Glutamatergic neuron (in vitro differentiated cells): ENCODE results near the gene ZNF584. TPM values are rescaled to one million over a fixed set of nuclear protein-coding genes. Genes with fewer than 3 reads are reported as not detected.
A peak's percentile ranks its signal among the peaks of the same experiment; 100 is the strongest.
"Not testable (repeated sequence)": the region's sequence is repeated elsewhere in the genome, so short reads cannot be mapped to it uniquely, and the experiment has no call there.

ENCODE experiments used
- DNase-seq: peaks from one replicate; pipeline ENCODE4 v3.0.0; 2022
- H3K27ac Mint-ChIP-seq: one replicate; pipeline ENCODE4 v1.8.0; 2020; ENCODE audit warnings: mild to moderate bottlenecking, mixed read lengths, inconsistent platforms; ENCODE audit not compliant: unreplicated experiment
- H3K27me3 Mint-ChIP-seq: one replicate; pipeline ENCODE4 v1.8.0; 2020; ENCODE audit warnings: mild to moderate bottlenecking, moderate library complexity, mixed read lengths, inconsistent platforms; ENCODE audit not compliant: unreplicated experiment
- H3K36me3 Mint-ChIP-seq: one replicate; pipeline ENCODE4 v1.8.0; 2020; ENCODE audit warnings: mild to moderate bottlenecking, mixed read lengths, inconsistent platforms; ENCODE audit not compliant: unreplicated experiment
- H3K4me1 Mint-ChIP-seq: one replicate; pipeline ENCODE4 v1.8.0; 2020; ENCODE audit warnings: mild to moderate bottlenecking, low read depth, mixed read lengths, inconsistent platforms; ENCODE audit not compliant: unreplicated experiment
- H3K4me3 Mint-ChIP-seq: one replicate; pipeline ENCODE4 v1.8.0; 2020; ENCODE audit warnings: mild to moderate bottlenecking, mixed read lengths, inconsistent platforms; ENCODE audit not compliant: unreplicated experiment
- H3K9me3 Mint-ChIP-seq: one replicate; pipeline ENCODE4 v1.8.0; 2020; ENCODE audit warnings: mild to moderate bottlenecking, moderate library complexity, mixed read lengths, inconsistent platforms; ENCODE audit not compliant: unreplicated experiment
- CTCF ChIP-seq: fragments of 200-600 bp; sonication (generic); IDR thresholded peaks from one replicate; pipeline ENCODE4 v1.5.0; 2021; ENCODE audit not compliant: partially characterized antibody, unreplicated experiment
- total RNA-seq: library from RNA; stranded (reverse); fragmentation: NEBNext Ultra II Directional; extraction: Animal tissue kit (Norgen Biotek cat#: 25700); gene quantifications from one replicate; pipeline ENCODE4 v1.2.1, GENCODE V29; 2021; ENCODE audit not compliant: unreplicated experiment

Gene ZNF584
- total RNA-seq, 1 donor from 2014 or later = 5.8 TPM

GRCh38 chr19:58428617-58429016 is 20.2 kb downstream of the ZNF584 start:
- H3K4me1 Mint-ChIP-seq = no peaks in the 10 kb centered on the region
- H3K27me3 Mint-ChIP-seq = peaks cover 5% of the 10 kb centered on the region
- TF ChIP-seq CTCF = no peak
- no peak overlapping the region for H3K4me3 Mint-ChIP-seq
- peaks cover 36% of the 10 kb centered on the region for H3K36me3 Mint-ChIP-seq
- DNase-seq = no peak
- no peak overlapping the region for H3K27ac Mint-ChIP-seq
- H3K9me3 Mint-ChIP-seq = peaks cover 23% of the 10 kb centered on the region

- Mint-ChIP-seq H3K36me3 (peaks cover 46% of the 10 kb centered on the region), H3K27me3 (peaks cover 5% of the 10 kb centered on the region), H3K4me1 (no peaks in the 10 kb centered on the region), H3K4me3 (no peak overlapping the region), H3K9me3 (peaks cover 28% of the 10 kb centered on the region), H3K27ac (no peak overlapping the region)
- no peak for DNase-seq
- TF ChIP-seq CTCF = no peak
Measured at GRCh38 chr19:58429745-58430144, 21.3 kb downstream of the ZNF584 start.

GRCh38 chr19:58434217-58434616 is 25.8 kb downstream of the ZNF584 start:
- no peaks in the 10 kb centered on the region for H3K4me1 Mint-ChIP-seq
- no peak overlapping the region for H3K27ac Mint-ChIP-seq
- peaks cover 14% of the 10 kb centered on the region for H3K27me3 Mint-ChIP-seq
- no peak for DNase-seq
- H3K9me3 Mint-ChIP-seq = peaks cover 38% of the 10 kb centered on the region
- no peak for TF ChIP-seq CTCF
- no peak overlapping the region for H3K4me3 Mint-ChIP-seq
- peaks cover 85% of the 10 kb centered on the region for H3K36me3 Mint-ChIP-seq

- TF ChIP-seq CTCF = no peak
- peak within 1 kb of the TSS; percentile 78 for H3K27ac Mint-ChIP-seq
- peaks cover 15% of the 10 kb centered on the region for H3K27me3 Mint-ChIP-seq
- peaks cover 28% of the 10 kb centered on the region for H3K9me3 Mint-ChIP-seq
- H3K4me3 Mint-ChIP-seq = peak within 1 kb of the TSS; percentile 96
- DNase-seq = peak; percentile 86
- peaks cover 54% of the 10 kb centered on the region for H3K36me3 Mint-ChIP-seq
- H3K4me1 Mint-ChIP-seq = peaks cover 4% of the 10 kb centered on the region
Measured at GRCh38 chr19:58439576-58440554, 31.4 kb downstream of the ZNF584 start, which contains the start of gene ZNF132. TSS of gene ZNF132 (minus strand) at chr19:58440153. CDS start at chr19:58439821, 332 bp downstream.

- DNase-seq = no peak
- Mint-ChIP-seq H3K4me3 (peak overlapping the region; percentile 96), H3K4me1 (peaks cover 4% of the 10 kb centered on the region), H3K27ac (peak overlapping the region; percentile 78), H3K9me3 (peaks cover 28% of the 10 kb centered on the region), H3K36me3 (peaks cover 47% of the 10 kb centered on the region), H3K27me3 (peaks cover 15% of the 10 kb centered on the region)
- no peak for TF ChIP-seq CTCF
Measured at GRCh38 chr19:58440556-58440955, 32.1 kb downstream of the ZNF584 start.

GRCh38 chr19:58442986-58443385 is 34.5 kb downstream of the ZNF584 start:
- H3K4me1 Mint-ChIP-seq, H3K27ac Mint-ChIP-seq, H3K4me3 Mint-ChIP-seq, DNase-seq: not testable (repeated sequence)
- H3K36me3 Mint-ChIP-seq = peaks cover 29% of the 10 kb centered on the region
- peaks cover 12% of the 10 kb centered on the region for H3K27me3 Mint-ChIP-seq
- peaks cover 24% of the 10 kb centered on the region for H3K9me3 Mint-ChIP-seq

GRCh38 chr19:58448860-58449259 is 40.4 kb downstream of the ZNF584 start:
- not testable (repeated sequence) for H3K27ac Mint-ChIP-seq, DNase-seq, H3K4me3 Mint-ChIP-seq, H3K4me1 Mint-ChIP-seq
- H3K27me3 Mint-ChIP-seq = peaks cover 11% of the 10 kb centered on the region
- H3K9me3 Mint-ChIP-seq = peaks cover 24% of the 10 kb centered on the region
- H3K36me3 Mint-ChIP-seq = peaks cover 14% of the 10 kb centered on the region
